Stimulated activated CD4-positive, alpha-beta T cell treated with anti-CD3 and anti-CD28 coated beads, Interleukin-2, amount 100 ng/mL, for 48 hours (primary cell): ENCODE results near the gene INSRR.

Source experiments
- DNase-seq, 2 donors: peaks; one replicate each; pipeline ENCODE4 v3.0.0-alpha.2; 2020

Gene INSRR

DNA sequence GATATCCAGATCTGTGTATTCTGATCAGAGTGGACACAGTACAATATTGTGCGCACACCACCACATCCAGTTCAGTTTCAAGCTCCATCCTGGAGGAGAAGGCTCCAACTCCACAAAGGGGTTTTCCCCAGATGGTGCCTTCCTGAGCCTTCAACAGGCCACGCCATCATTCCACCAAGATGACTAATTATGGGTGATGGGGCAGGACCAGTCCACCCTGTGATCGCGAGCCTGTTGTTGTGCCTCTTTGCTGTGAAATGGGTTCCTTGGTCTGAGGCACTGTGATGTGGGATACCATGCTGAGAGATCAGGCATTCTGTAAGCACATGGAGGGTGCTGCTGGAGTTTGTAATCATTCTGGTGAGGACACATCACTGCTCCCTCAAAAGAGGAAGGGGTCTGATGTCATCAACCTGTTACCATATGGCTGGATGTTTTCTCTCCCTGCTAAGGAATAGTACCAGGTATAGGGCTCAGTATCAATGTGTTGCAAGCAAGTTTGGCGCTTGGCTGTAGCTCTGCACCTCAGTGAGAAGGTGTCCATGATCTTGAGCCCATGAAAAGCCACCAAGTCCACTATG, 35.6 kb downstream of the INSRR start:
- no peak for DNase-seq

- DNase-seq: no peak
Measured at GRCh38 chr1:156822680-156823079, 36.2 kb downstream of the INSRR start.

- no peak for DNase-seq
Measured at GRCh38 chr1:156821801-156822200, 37.1 kb downstream of the INSRR start.

- peak; percentile 81 to 82 for DNase-seq
Measured at GRCh38 chr1:156816561-156817328, 42.2 kb downstream of the INSRR start, which contains the start of gene SH2D2A. TSS of gene SH2D2A (minus strand) at chr1:156816848. CDS start at chr1:156816708, 140 bp downstream.

- no peak for DNase-seq
Measured at GRCh38 chr1:156815961-156816422, 42.9 kb downstream of the INSRR start.

- DNase-seq: no peak
Measured at GRCh38 chr1:156815307-156815826, 43.5 kb downstream of the INSRR start.

DNA sequence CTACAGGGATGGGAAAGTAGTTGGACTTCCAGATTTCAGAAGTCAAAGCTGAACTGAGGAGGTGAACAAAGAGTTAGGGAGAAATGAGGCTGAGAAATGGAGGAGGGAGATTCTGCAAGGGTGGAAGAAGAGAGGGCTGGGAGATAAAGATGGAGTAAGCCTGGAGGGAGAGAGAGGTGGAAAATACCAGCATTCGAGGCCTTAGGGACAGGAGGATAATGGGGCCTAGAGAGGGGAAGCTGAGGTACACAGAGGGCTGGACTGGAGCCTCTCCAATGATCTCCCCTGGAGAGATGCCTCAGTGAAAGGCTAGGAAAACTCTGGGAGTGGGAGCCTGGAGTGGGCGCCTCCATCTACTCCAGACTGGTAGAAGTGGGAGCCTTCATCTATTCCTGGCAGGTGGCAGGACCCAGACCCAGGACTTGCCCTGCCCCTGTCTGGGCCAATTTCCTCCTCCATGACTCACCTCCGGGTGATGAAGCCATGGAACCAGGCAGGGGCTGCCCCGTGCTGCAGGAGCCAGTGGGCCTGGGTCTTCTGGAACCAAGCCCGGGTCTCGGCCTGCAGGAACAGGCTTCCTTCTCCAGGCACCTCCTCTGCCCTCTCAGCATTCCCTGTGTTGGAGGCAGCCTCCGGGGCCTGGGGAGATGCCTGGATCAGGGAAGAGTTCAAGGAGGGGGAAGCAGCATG, 44.2 kb downstream of the INSRR start:
- DNase-seq: no peak

DNA sequence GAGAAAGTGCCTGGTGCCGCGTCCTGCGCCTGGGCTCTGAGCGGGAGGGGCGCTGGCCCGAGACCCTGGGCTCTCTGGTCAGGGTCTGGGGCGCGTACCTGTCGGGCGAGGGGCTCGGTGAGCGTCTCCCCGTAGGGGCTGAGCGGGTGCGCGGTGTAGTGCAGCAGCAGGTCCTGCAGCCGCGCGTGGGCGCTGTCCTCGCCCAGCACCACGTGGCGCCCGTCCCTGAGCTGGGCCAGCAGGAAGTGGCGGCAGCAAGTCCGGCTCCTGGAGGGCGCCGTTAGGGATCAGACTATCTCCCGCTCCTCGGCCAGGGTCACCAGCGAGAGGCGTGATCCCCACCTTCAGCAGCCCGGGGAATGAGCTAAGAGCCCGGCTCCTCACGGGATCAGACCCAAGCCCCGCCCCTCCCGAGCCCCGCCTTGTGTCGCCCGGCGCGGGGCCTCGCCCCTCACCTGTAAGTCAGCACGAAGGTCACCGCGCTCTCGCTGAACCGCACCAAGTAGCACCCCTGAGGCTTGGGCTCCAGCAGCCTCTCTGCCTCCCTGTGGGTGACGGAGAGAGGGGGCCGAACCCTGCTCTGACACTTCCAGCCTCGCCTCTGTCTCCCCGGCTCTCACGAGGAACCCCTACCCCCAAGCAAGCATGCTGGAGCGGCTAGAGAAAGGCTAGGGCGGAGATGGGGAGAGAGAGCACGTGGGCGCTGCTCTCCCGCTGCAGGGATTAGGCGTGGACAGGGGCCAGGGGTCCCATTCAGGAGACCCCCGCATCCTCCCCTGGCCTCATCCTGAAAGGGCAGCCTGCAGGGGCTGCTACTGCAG, 45.0 kb downstream of the INSRR start:
- peak; percentile 57 to 67 for DNase-seq

- no peak for DNase-seq
Measured at GRCh38 chr1:156813298-156813697, 45.6 kb downstream of the INSRR start.

GRCh38 chr1:156812293-156812990, 46.5 kb downstream of the INSRR start:
- DNase-seq: no peak

DNA sequence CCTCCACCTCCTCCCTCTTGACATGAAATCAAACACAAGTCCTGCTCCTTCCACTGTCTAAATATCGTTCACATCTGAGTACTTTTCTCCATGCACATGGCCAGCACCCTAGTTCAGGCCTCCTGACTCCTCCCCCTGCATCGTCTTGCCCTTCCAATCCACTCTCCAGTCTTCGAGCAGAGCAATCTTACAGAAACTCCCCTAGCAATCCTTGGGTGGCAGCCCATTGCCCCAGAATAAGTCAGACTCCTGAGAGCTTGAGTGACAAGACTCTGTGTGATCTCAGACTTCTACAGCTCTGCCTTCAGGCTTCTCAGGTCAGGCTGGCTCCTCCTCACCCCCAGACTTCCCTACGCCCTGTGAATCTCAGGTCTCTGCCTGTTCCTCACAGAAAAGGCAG, 47.7 kb downstream of the INSRR start:
- DNase-seq: no peak

DNA sequence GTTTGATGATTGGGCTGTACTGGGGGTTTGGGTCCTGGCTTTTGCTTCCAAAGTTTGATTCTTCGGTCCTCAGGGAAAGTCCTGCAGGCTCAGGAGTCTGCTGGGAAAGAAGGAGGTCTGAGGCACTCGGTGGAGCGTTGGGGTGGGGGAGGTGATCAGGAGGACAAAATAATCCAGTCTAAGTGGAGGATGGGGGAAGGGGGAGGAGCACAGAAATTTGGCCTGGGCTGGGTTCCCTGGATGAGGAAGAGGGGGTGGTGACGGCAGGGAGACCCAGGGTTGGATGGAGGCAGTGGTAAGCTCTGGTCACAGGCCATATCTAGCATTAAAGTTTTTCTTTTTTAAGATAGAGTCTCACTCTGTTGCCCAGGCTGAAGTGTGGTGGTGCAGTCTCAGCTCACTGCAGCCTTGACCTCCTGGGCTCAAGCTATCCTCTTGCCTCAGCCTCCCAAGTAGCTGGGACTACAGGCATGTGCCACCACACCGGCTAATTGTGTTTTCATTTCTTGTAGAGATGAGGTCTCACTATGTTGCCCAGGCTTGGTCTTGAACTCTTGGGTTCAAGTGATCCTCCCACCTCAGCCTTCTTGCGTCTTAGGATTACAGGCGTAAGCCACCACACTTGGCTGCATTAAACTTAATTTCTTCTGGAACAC, 49.1 kb downstream of the INSRR start:
- DNase-seq: no peak

DNA sequence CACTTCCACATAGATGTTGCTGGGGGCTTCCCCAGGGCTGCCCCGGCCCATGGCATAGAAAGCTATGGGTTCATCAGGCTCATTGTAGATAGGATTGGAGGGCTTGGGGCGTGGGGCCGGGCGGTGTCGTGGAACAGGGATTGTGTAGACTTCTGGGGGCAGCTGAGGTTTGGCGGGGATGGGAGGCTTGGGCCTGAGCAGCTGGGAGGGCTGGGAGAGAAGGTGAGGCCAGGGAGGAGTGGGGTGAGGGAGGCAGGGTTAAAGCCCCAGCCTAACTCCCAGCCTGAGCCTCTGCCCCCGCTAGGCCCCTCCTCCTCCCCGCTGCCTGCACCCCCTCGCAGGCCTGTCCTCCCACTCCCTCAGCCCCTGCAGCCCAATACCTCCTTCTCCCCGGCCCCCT, 49.6 kb downstream of the INSRR start:
- no peak for DNase-seq

- DNase-seq: no peak
Measured at GRCh38 chr1:156808186-156809030, 50.5 kb downstream of the INSRR start.

DNA sequence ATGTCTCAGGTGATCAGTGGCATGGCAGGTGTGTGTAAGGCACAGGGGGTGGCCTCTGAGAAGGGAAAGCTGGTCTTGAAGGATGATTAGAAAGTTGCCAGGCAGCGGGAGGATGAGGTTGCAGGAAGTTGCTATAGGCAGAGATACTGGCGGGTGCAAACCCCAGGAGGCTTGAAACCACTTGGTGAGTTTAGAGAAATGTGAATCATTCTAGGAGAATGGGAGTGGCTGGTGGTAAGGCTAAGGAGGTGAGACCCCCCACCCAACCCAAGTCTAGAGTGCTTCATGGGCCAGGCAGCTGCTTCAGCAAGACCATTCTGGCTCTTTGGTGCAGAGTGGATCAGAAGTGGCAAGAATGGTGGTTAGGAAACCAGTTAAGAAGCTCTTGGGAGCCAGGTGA, 51.3 kb downstream of the INSRR start:
- DNase-seq: no peak

DNA sequence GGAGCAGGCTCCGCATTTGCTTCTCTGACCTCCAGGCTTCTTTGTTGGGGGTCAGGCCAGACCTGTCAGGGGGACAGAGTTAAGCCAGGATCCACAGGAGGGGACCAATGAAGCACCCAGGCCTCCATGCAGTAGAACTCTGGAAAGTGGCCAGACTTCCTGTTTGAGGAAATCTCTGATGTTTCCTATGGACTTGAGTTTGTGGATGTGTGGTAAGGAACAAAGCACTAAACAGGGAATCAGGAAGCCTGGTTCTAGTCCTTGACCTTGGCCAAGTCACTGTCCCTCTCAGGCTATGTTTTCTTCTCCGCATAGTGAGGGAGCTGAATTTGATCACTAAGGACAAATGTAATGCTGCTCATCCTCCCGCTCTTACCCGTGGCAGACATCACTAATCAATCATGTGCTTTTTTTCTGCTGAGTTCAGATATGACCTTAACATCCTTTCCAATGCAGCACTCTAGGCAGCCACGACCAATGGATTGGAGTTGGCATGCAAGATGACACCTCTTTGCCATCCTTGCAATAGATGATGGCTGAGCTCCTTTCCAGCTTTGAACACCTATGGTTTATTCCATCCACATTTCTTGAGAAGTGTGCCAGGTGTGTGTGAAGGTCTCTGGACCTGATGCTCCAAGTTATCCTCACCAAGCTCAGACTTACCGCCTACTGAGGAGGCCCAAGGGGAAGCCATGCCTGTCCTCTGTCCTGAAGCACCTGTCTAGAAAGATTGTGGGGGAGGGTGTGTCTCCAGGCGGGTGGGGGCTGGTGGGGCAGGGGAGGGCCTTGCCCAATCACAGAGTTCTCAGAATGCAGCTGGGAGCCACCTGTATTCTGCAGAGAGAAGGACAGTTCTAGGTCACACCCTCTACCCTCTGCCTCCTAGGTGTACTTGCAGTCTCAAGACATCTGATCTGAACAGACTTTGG, 52.1 kb downstream of the INSRR start:
- DNase-seq: no peak

GRCh38 chr1:156805766-156806511, 53.0 kb downstream of the INSRR start:
- no peak for DNase-seq

DNA sequence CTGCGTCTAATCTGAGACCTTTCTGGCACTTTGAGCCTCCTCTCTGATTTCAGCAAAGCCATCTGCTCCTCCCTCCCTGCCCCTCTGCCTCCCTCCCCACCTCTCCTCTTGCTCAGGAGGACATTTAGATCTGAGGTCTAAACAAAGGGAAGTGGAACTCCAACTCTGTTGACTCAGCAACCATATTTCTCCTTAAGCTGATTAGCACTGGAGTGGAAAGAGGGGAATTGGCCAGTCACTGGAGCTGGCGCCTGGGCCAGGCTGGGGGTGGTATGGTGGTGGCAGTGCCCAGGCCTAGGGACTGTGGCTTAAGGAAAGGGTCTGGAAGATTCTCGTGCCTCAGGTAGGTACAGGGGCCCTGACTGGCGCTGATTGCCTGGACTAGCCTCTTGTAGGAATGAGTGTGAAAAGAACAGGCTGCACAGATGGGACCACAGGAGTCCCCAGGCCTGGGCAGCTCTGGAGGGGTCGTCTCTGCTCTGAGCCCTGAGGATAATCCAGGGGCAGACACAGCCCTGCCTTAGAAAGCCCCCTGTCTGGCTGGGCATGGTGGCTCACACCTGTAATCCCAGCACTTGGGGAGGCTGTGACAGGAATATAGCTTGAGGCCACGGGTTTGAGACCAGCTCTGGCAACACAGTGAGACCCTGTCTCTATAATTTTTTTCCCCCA, 54.2 kb downstream of the INSRR start:
- no peak for DNase-seq
